ENCODE measurements around the gene CD226.
"Not testable (repeated sequence)": the region's sequence is repeated elsewhere in the genome, so short reads cannot be mapped to it uniquely, and the experiment has no call there.

Gene CD226

GRCh38 chr18:69982417-69982816 lies 34.7 kb upstream of the CD226 start:
- H3K36me3 ChIP-seq (ENCODE audit: insufficient read depth, insufficient read length, low read length) = no peaks in the 10 kb centered on the region
- H3K9ac ChIP-seq (ENCODE audit: insufficient read length, low read depth) = no peak overlapping the region
- peak; percentile 18 for DNase-seq (ENCODE audit: low read depth, low spot score)
- H3K4me1 ChIP-seq (ENCODE audit: insufficient read depth, insufficient read length) = no peaks in the 10 kb centered on the region
- no peaks in the 10 kb centered on the region for H3K27me3 ChIP-seq (ENCODE audit: insufficient read depth, insufficient read length)
- no peak overlapping the region for H3K4me3 ChIP-seq (ENCODE audit: insufficient read length, low read depth)
- TF ChIP-seq YY1 (IDR thresholded peaks at IDR 0.05; ENCODE audit: insufficient read depth, insufficient read length) (no peak), ZNF274 (IDR thresholded peaks at IDR 0.05; ENCODE audit: low read depth, low read length) (no peak)
- H3K9me3 ChIP-seq (ENCODE audit: insufficient read depth, low read length) = no peaks in the 10 kb centered on the region

DNA sequence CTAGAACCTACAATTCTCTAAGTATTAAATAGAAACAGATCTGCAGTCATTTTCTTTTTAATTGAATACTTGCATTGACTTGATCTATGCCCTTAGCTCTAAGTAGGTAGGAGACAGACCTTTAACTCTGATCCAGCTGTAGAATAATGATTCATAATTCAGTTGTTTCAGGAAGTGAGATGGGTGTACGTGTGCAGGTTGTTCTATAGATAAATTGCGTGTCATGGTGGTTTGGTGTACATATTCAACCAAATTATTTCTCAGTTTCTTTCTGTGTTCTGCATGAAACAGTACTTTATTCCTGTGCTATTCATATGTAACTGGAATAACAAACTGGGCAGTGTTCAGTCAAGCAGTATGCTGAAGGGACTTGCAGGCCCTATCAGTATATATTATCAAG lies 34.3 kb upstream of the CD226 start:
- Histone ChIP-seq H3K9ac (ENCODE audit: insufficient read length, low read depth) (no peak overlapping the region), H3K27me3 (ENCODE audit: insufficient read depth, insufficient read length) (no peaks in the 10 kb centered on the region), H3K36me3 (ENCODE audit: insufficient read depth, insufficient read length, low read length) (no peaks in the 10 kb centered on the region), H3K4me1 (ENCODE audit: insufficient read depth, insufficient read length) (no peaks in the 10 kb centered on the region), H3K9me3 (ENCODE audit: insufficient read depth, low read length) (peaks cover 4% of the 10 kb centered on the region; the same call in 1 of the 2 replicates), H3K4me3 (ENCODE audit: insufficient read length, low read depth) (no peak overlapping the region)
- DNase-seq (ENCODE audit: low read depth, low spot score) = no peak
- no peak for TF ChIP-seq SUZ12 (IDR thresholded peaks at IDR 0.05; ENCODE audit: extremely low read depth, insufficient read depth, insufficient read length)
- no peak for TF ChIP-seq ZNF274 (IDR thresholded peaks at IDR 0.05; ENCODE audit: low read depth, low read length)
- TF ChIP-seq YY1 (IDR thresholded peaks at IDR 0.05; ENCODE audit: insufficient read depth, insufficient read length) = no peak

- no peaks in the 10 kb centered on the region for H3K36me3 ChIP-seq (ENCODE audit: insufficient read depth, insufficient read length, low read length)
- peaks cover 11% of the 10 kb centered on the region; the same call in 1 of the 2 replicates for H3K9me3 ChIP-seq (ENCODE audit: insufficient read depth, low read length)
- H3K9ac ChIP-seq (ENCODE audit: insufficient read length, low read depth) = no peak overlapping the region
- no peak for DNase-seq (ENCODE audit: low read depth, low spot score)
- H3K4me3 ChIP-seq (ENCODE audit: insufficient read length, low read depth) = no peak overlapping the region
- H3K4me1 ChIP-seq (ENCODE audit: insufficient read depth, insufficient read length) = no peaks in the 10 kb centered on the region
- no peak for TF ChIP-seq SUZ12 (IDR thresholded peaks at IDR 0.05; ENCODE audit: extremely low read depth, insufficient read depth, insufficient read length)
- no peak for TF ChIP-seq ZNF274 (IDR thresholded peaks at IDR 0.05; ENCODE audit: low read depth, low read length)
- no peak for TF ChIP-seq YY1 (IDR thresholded peaks at IDR 0.05; ENCODE audit: insufficient read depth, insufficient read length)
- no peaks in the 10 kb centered on the region for H3K27me3 ChIP-seq (ENCODE audit: insufficient read depth, insufficient read length)
Measured at GRCh38 chr18:69980982-69981804, 33.5 kb upstream of the CD226 start.

- Histone ChIP-seq H3K4me3 (ENCODE audit: insufficient read length, low read depth) (no peak overlapping the region), H3K9me3 (ENCODE audit: insufficient read depth, low read length) (peaks cover 11% of the 10 kb centered on the region; the same call in 1 of the 2 replicates), H3K9ac (ENCODE audit: insufficient read length, low read depth) (no peak overlapping the region), H3K36me3 (ENCODE audit: insufficient read depth, insufficient read length, low read length) (no peaks in the 10 kb centered on the region), H3K4me1 (ENCODE audit: insufficient read depth, insufficient read length) (no peaks in the 10 kb centered on the region), H3K27me3 (ENCODE audit: insufficient read depth, insufficient read length) (no peaks in the 10 kb centered on the region)
- TF ChIP-seq ZNF274 (IDR thresholded peaks at IDR 0.05; ENCODE audit: low read depth, low read length) (no peak), SUZ12 (IDR thresholded peaks at IDR 0.05; ENCODE audit: extremely low read depth, insufficient read depth, insufficient read length) (no peak), YY1 (IDR thresholded peaks at IDR 0.05; ENCODE audit: insufficient read depth, insufficient read length) (no peak)
- no peak for DNase-seq (ENCODE audit: low read depth, low spot score)
Measured at GRCh38 chr18:69980509-69980908, 32.8 kb upstream of the CD226 start.

DNA sequence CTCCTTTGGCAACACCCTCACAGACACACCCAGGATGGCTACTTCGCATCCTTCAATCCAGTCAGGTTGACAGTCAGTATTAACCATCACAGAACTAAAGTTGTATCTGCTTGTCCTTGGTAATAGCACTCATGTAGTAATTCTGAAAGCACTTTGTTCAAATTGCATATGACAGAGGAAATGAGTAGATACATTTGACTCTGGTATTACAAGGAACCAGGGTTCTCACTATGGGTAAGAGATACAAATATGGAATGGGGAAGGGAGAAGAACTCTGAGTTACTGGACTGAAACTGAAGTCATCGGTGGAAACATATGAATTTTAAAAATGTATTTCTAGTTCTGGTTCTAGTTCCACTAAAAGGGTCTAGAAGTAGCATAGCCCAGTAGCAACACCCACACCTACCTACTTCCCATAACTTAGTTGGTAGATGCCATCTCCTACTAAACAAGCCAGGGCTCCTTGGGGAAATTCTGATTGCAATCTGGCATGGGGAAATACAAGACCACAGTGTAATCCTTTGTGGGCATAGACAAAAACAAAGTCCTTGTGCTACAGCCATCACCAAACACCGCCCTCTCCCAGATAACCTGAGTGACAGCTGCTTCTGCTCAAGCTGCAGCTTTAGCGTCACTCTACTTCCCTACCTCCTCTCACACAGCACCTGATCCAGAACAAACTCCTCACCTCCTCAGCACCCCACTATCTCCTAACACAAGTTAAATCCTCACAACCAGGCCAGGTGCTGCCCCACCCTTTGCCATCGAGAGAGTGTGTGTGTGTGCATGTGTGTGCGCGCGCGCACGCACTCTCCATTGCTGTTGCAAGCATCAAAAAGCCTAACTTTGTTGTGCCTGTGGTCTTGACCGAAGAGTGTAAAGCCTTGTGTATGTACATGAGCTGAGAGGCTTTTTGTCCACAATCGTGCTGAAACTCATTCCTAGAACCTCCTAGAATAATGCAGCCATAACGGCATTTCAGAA lies 31.4 kb upstream of the CD226 start:
- DNase-seq (ENCODE audit: low read depth, low spot score) = no peak
- peaks cover 11% of the 10 kb centered on the region; the same call in 1 of the 2 replicates for H3K9me3 ChIP-seq (ENCODE audit: insufficient read depth, low read length)
- no peaks in the 10 kb centered on the region for H3K36me3 ChIP-seq (ENCODE audit: insufficient read depth, insufficient read length, low read length)
- no peak overlapping the region for H3K9ac ChIP-seq (ENCODE audit: insufficient read length, low read depth)
- H3K4me3 ChIP-seq (ENCODE audit: insufficient read length, low read depth) = no peak overlapping the region
- TF ChIP-seq YY1 (IDR thresholded peaks at IDR 0.05; ENCODE audit: insufficient read depth, insufficient read length) (no peak), SUZ12 (IDR thresholded peaks at IDR 0.05; ENCODE audit: extremely low read depth, insufficient read depth, insufficient read length) (no peak), ZNF274 (IDR thresholded peaks at IDR 0.05; ENCODE audit: low read depth, low read length) (no peak)
- H3K4me1 ChIP-seq (ENCODE audit: insufficient read depth, insufficient read length) = no peaks in the 10 kb centered on the region
- no peaks in the 10 kb centered on the region for H3K27me3 ChIP-seq (ENCODE audit: insufficient read depth, insufficient read length)

DNA sequence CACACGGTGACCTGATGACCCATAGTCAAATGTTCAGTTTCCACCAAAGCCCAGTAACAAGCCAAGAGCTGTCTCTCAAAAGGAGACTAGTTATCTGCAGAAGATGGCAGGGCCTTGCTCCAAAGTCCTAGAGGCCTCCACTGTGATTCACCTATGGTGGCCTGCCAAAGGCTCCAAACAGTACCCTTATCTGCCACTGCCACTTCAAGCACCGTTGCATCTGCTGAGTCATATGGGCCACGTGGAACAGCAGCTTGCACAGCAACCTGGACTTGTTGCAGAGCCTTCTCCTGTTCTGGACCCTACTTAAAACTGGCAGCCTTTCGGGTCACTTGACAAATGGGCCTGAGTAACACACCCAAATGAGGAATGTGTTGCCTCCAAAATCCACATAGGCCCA lies 27.6 kb upstream of the CD226 start:
- not testable (repeated sequence) for H3K9ac ChIP-seq (ENCODE audit: insufficient read length, low read depth); H3K4me3 ChIP-seq (ENCODE audit: insufficient read length, low read depth); H3K27me3 ChIP-seq (ENCODE audit: insufficient read depth, insufficient read length); H3K36me3 ChIP-seq (ENCODE audit: insufficient read depth, insufficient read length, low read length); DNase-seq (ENCODE audit: low read depth, low spot score); H3K4me1 ChIP-seq (ENCODE audit: insufficient read depth, insufficient read length)
- peaks cover 11% of the 10 kb centered on the region for H3K9me3 ChIP-seq (ENCODE audit: insufficient read depth, low read length)

DNA sequence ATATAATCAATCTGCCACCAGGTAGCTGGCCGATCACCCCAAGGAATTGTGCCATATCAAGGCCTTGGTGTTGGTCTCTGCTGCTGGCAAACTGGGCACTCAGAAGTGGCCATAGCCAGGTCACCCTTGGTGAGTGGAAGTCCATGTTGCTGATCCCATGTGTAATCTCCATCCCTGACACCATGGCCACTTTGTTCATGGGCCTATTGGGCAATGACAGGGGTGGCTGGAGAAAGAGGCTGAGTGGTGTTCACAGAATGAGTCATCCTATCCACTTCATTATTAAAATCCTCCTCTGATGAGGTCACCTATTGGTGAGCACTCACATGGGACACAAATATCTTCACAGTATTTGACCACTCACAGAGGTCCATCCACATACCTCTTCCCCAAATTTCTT lies 26.7 kb upstream of the CD226 start:
- TF ChIP-seq SUZ12 (IDR thresholded peaks at IDR 0.05; ENCODE audit: extremely low read depth, insufficient read depth, insufficient read length) (no peak), YY1 (IDR thresholded peaks at IDR 0.05; ENCODE audit: insufficient read depth, insufficient read length) (no peak), ZNF274 (IDR thresholded peaks at IDR 0.05; ENCODE audit: low read depth, low read length) (no peak)
- H3K27me3 ChIP-seq (ENCODE audit: insufficient read depth, insufficient read length) = no peaks in the 10 kb centered on the region

More for the DNA sequence above, 26.7 kb upstream of the CD226 start:
- no peak for DNase-seq (ENCODE audit: low read depth, low spot score)
- Histone ChIP-seq H3K4me1 (ENCODE audit: insufficient read depth, insufficient read length) (no peaks in the 10 kb centered on the region), H3K9me3 (ENCODE audit: insufficient read depth, low read length) (peaks cover 11% of the 10 kb centered on the region), H3K4me3 (ENCODE audit: insufficient read length, low read depth) (no peak overlapping the region), H3K36me3 (ENCODE audit: insufficient read depth, insufficient read length, low read length) (no peaks in the 10 kb centered on the region), H3K9ac (ENCODE audit: insufficient read length, low read depth) (no peak overlapping the region)
